Coronary artery (tissue), 2 donors: ENCODE measurements around the gene SEZ6L.
A peak's percentile ranks its signal among the peaks of the same experiment; 100 is the strongest.

ENCODE experiments used
- DNase-seq: peaks from one replicate; pipeline ENCODE4 v3.0.0-alpha.2; 2017; ENCODE audit warnings: low spot score
- H3K27ac ChIP-seq, 2 donors: fragments of 200-600 bp; sonication (generic); one replicate each; pipeline ENCODE4 v1.5.1; 2016 to 2019
- H3K4me3 ChIP-seq: fragments of 200-600 bp; sonication (generic); 2 replicates; pipeline ENCODE4 v1.5.1; 2016; ENCODE audit warnings: mild to moderate bottlenecking, moderate library complexity
- CTCF ChIP-seq: fragments of 200-600 bp; sonication (generic); IDR thresholded peaks from one replicate; pipeline ENCODE4 v1.5.1; 2019; ENCODE audit warnings: antibody characterized with exemption

SEZ6L gene

DNA sequence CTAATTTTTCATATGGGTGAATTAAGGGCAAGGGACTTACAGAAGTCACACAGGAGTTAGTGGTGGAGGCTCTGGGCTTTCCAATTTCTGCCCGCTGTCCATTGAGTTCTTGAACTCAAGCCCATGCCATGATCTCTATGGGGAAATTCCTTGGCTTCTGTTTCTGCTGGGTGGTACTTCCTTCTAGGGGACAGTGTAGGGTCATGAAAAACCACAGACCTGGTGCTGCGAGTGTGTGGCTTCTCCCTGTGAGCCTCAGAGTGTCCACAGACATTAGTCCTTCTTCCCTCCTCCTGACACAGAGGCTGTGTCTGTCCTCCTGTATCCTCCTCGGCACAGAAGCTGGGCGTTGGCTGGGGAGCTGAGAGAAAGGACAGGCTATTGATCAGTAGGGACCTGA, 6.3 kb upstream of the SEZ6L start:
- no peak for DNase-seq
- Histone ChIP-seq H3K4me3 (no peak overlapping the region), H3K27ac (no peak overlapping the region)
- no peak for TF ChIP-seq CTCF

GRCh38 chr22:26164174-26164573, 5.1 kb upstream of the SEZ6L start:
- no peak overlapping the region for H3K27ac ChIP-seq
- no peak for DNase-seq
- no peak for TF ChIP-seq CTCF

GRCh38 chr22:26168330-26168851, 871 bp upstream of the SEZ6L start:
- H3K4me3 ChIP-seq: no peak overlapping the region
- no peak for TF ChIP-seq CTCF
- H3K27ac ChIP-seq: no peak overlapping the region
- DNase-seq: no peak

More at GRCh38 chr22:26164174-26164573, 5.1 kb upstream of the SEZ6L start:
- no peak overlapping the region for H3K4me3 ChIP-seq

GRCh38 chr22:26168939-26169314, 335 bp upstream of the SEZ6L start:
- DNase-seq: no peak
- H3K27ac ChIP-seq: no peak overlapping the region
- no peak for TF ChIP-seq CTCF
- peak overlapping the region; percentile 69 for H3K4me3 ChIP-seq

DNA sequence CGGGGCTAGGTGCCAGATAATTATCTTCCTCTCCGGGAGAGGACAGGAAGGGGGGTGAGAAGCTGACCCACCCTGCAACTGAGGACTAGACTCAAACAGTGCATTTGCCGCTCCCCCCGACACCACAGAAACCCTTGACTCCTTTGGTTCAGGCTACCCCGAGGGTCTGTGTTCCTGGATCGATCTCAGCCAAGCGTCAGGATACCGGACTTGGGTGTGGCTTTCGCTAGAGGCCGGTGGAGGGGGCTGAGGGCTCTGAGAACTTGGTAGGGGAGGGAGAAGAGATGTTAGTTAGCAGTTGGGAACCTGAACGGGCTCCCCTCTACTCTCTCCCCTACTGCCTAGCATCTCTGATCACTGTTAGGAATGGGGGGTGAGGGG, 840 bp downstream of the SEZ6L start:
- peak overlapping the region; percentile 69 for H3K4me3 ChIP-seq
- no peak for TF ChIP-seq CTCF
- no peak for DNase-seq
- no peak overlapping the region for H3K27ac ChIP-seq

- no peak overlapping the region for H3K27ac ChIP-seq
- no peak overlapping the region for H3K4me3 ChIP-seq
- no peak for DNase-seq
These were observed 1.7 kb downstream of the SEZ6L start for GRCh38 chr22:26170795-26171580.

More at GRCh38 chr22:26170795-26171580, 1.7 kb downstream of the SEZ6L start:
- no peak for TF ChIP-seq CTCF
